T-helper 1 cell treated with Interleukin-12 subunit alpha and Interleukin-12 subunit beta and Interleukin-4 antibody, amounts not matched to agents 30 μg/mL and 1 μg/mL, for 36 hours (primary cell): ENCODE results near the gene APOL4.
"Not testable (repeated sequence)": the region's sequence is repeated elsewhere in the genome, so short reads cannot be mapped to it uniquely, and the experiment has no call there.

Experiments used
- H3K27ac Mint-ChIP-seq: one replicate; pipeline ENCODE4 v1.8.0; 2021; ENCODE audit warnings: mild to moderate bottlenecking, mixed read lengths
- H3K27me3 Mint-ChIP-seq: one replicate; pipeline ENCODE4 v1.8.0; 2021; ENCODE audit warnings: low read depth, mixed read lengths
- H3K36me3 Mint-ChIP-seq: one replicate; pipeline ENCODE4 v1.8.0; 2021; ENCODE audit warnings: low read depth, mixed read lengths
- H3K4me1 Mint-ChIP-seq: one replicate; pipeline ENCODE4 v1.8.0; 2021; ENCODE audit warnings: low read depth, mixed read lengths
- H3K4me3 Mint-ChIP-seq: one replicate; pipeline ENCODE4 v1.8.0; 2021; ENCODE audit warnings: mild to moderate bottlenecking, moderate library complexity, mixed read lengths
- H3K9me3 Mint-ChIP-seq: one replicate; pipeline ENCODE4 v1.8.0; 2021; ENCODE audit warnings: mixed read lengths

Gene APOL4

GRCh38 chr22:36152821-36153220, 48.8 kb downstream of the APOL4 start:
- not testable (repeated sequence) for H3K9me3 Mint-ChIP-seq, H3K27me3 Mint-ChIP-seq, H3K27ac Mint-ChIP-seq, H3K4me3 Mint-ChIP-seq
- H3K4me1 Mint-ChIP-seq: peaks cover 63% of the 10 kb centered on the region
- H3K36me3 Mint-ChIP-seq: peaks cover 71% of the 10 kb centered on the region

- peaks cover 8% of the 10 kb centered on the region for H3K9me3 Mint-ChIP-seq
- H3K27me3 Mint-ChIP-seq: no peaks in the 10 kb centered on the region
- peak overlapping the region; percentile 2 for H3K4me3 Mint-ChIP-seq
- H3K4me1 Mint-ChIP-seq: peaks cover 57% of the 10 kb centered on the region
- H3K36me3 Mint-ChIP-seq: peaks cover 67% of the 10 kb centered on the region
- peak overlapping the region; percentile 34 for H3K27ac Mint-ChIP-seq
These were observed 49.5 kb downstream of the APOL4 start for GRCh38 chr22:36152088-36152487.

GRCh38 chr22:36151006-36151595, 50.5 kb downstream of the APOL4 start:
- Mint-ChIP-seq H3K4me3 (no peak overlapping the region), H3K4me1 (peaks cover 48% of the 10 kb centered on the region), H3K27me3 (no peaks in the 10 kb centered on the region), H3K9me3 (peaks cover 8% of the 10 kb centered on the region), H3K36me3 (peaks cover 59% of the 10 kb centered on the region), H3K27ac (no peak overlapping the region)

GRCh38 chr22:36149441-36149840, 52.2 kb downstream of the APOL4 start:
- peaks cover 33% of the 10 kb centered on the region for H3K4me1 Mint-ChIP-seq
- H3K36me3 Mint-ChIP-seq: peaks cover 53% of the 10 kb centered on the region
- H3K4me3 Mint-ChIP-seq: no peak overlapping the region
- no peak overlapping the region for H3K27ac Mint-ChIP-seq
- peaks cover 8% of the 10 kb centered on the region for H3K9me3 Mint-ChIP-seq
- no peaks in the 10 kb centered on the region for H3K27me3 Mint-ChIP-seq

- no peak overlapping the region for H3K4me3 Mint-ChIP-seq
- no peak overlapping the region for H3K27ac Mint-ChIP-seq
- H3K9me3 Mint-ChIP-seq: peaks cover 8% of the 10 kb centered on the region
- peaks cover 24% of the 10 kb centered on the region for H3K4me1 Mint-ChIP-seq
- H3K27me3 Mint-ChIP-seq: no peaks in the 10 kb centered on the region
- peaks cover 54% of the 10 kb centered on the region for H3K36me3 Mint-ChIP-seq
These were observed 53.2 kb downstream of the APOL4 start for GRCh38 chr22:36148411-36148810.

GRCh38 chr22:36147196-36147791, 54.3 kb downstream of the APOL4 start:
- H3K36me3 Mint-ChIP-seq: peaks cover 61% of the 10 kb centered on the region
- peaks cover 20% of the 10 kb centered on the region for H3K4me1 Mint-ChIP-seq
- no peaks in the 10 kb centered on the region for H3K27me3 Mint-ChIP-seq
- no peak overlapping the region for H3K27ac Mint-ChIP-seq
- H3K4me3 Mint-ChIP-seq: no peak overlapping the region
- H3K9me3 Mint-ChIP-seq: peaks cover 7% of the 10 kb centered on the region

- no peak overlapping the region for H3K4me3 Mint-ChIP-seq
- no peaks in the 10 kb centered on the region for H3K27me3 Mint-ChIP-seq
- H3K9me3 Mint-ChIP-seq: no peaks in the 10 kb centered on the region
- no peak overlapping the region for H3K27ac Mint-ChIP-seq
- peaks cover 7% of the 10 kb centered on the region for H3K4me1 Mint-ChIP-seq
- H3K36me3 Mint-ChIP-seq: peaks cover 61% of the 10 kb centered on the region
These were observed 55.7 kb downstream of the APOL4 start for GRCh38 chr22:36145881-36146280.

- H3K4me3 Mint-ChIP-seq: no peak overlapping the region
- H3K9me3 Mint-ChIP-seq: no peaks in the 10 kb centered on the region
- H3K36me3 Mint-ChIP-seq: peaks cover 63% of the 10 kb centered on the region
- H3K4me1 Mint-ChIP-seq: peaks cover 3% of the 10 kb centered on the region
- no peak overlapping the region for H3K27ac Mint-ChIP-seq
- H3K27me3 Mint-ChIP-seq: no peaks in the 10 kb centered on the region
These were observed 56.6 kb downstream of the APOL4 start for GRCh38 chr22:36144886-36145541.

- H3K36me3 Mint-ChIP-seq: peaks cover 62% of the 10 kb centered on the region
- H3K27me3 Mint-ChIP-seq: no peaks in the 10 kb centered on the region
- H3K9me3 Mint-ChIP-seq: no peaks in the 10 kb centered on the region
- H3K4me3 Mint-ChIP-seq: no peak overlapping the region
- peaks cover 2% of the 10 kb centered on the region for H3K4me1 Mint-ChIP-seq
- H3K27ac Mint-ChIP-seq: no peak overlapping the region
These were observed 57.7 kb downstream of the APOL4 start for GRCh38 chr22:36143956-36144355.

- Mint-ChIP-seq H3K36me3 (peaks cover 58% of the 10 kb centered on the region), H3K4me1 (peaks cover 2% of the 10 kb centered on the region), H3K9me3 (no peaks in the 10 kb centered on the region), H3K4me3 (no peak overlapping the region), H3K27ac (no peak overlapping the region), H3K27me3 (no peaks in the 10 kb centered on the region)
These were observed 58.4 kb downstream of the APOL4 start for GRCh38 chr22:36143066-36143815.

- no peaks in the 10 kb centered on the region for H3K9me3 Mint-ChIP-seq
- no peak overlapping the region for H3K27ac Mint-ChIP-seq
- H3K27me3 Mint-ChIP-seq: no peaks in the 10 kb centered on the region
- no peak overlapping the region for H3K4me3 Mint-ChIP-seq
- peaks cover 53% of the 10 kb centered on the region for H3K36me3 Mint-ChIP-seq
- H3K4me1 Mint-ChIP-seq: peaks cover 1% of the 10 kb centered on the region
These were observed 60.1 kb downstream of the APOL4 start for GRCh38 chr22:36141481-36141880.
